K562 (cell line): ENCODE data around the gene LBHD1. TPM values are rescaled to one million over a fixed set of nuclear protein-coding genes. Genes with fewer than 3 reads are reported as not detected.

Experiments
- ATAC-seq: fragments of 200-7000 bp; cut with Tn5 transposase; 3 replicates; pipeline ENCODE4 v1.9.1; 2020; ENCODE audit warnings: moderate library complexity
- BruUV-seq: library from RNA; stranded (reverse); fragments of 400-500 nt; replicated peaks from 2 replicates; lab custom pipeline; 2021; lab: Mats Ljungman, UMichigan
- CTCF ChIA-PET: fragments of 300-600 bp; formaldehyde crosslinking; extraction: SDS; loops from one replicate; lab custom pipeline; 2021; ENCODE audit warnings: low intra/inter-chr PET ratio; lab: Yijun Ruan, JAX
- POLR2A ChIA-PET: fragments of 300-600, 350-650 bp; sonication (Branson Sonifier 250); formaldehyde crosslinking; extraction: SDS; loops from one replicate; lab custom pipeline; 2021; ENCODE audit warnings: antibody characterized with exemption, inconsistent platforms; lab: Yijun Ruan, JAX
- DNase-seq, 4 experiments: peaks; one replicate each; pipeline versions ENCODE4 v3.0.0 to v3.0.0-alpha.2; 2011 to 2018; ENCODE audit warnings: low spot score in 3 of 4, mixed read lengths in 3 of 4; ENCODE audit errors: extremely low read depth in 1 of 4
- FAIRE-seq: peaks from 2 replicates; lab custom pipeline; 2011; peaks lifted over from hg19 to GRCh38; lab: Jason Lieb, UNC
- H2AFZ ChIP-seq: 2 replicates; pipeline ENCODE4 v1.6.0; 2011; ENCODE audit warnings: low read depth, low read length, control low read depth, inconsistent platforms
- H3K27ac ChIP-seq: fragments of 200-600 bp; 3 replicates; pipeline ENCODE4 v1.8.0; 2011; ENCODE audit warnings: low read depth, mild to moderate bottlenecking, control low read depth, inconsistent platforms, low read length, moderate library complexity, mixed read lengths; ENCODE audit errors: extremely low read depth
- H3K27me3 ChIP-seq, 2 experiments: fragments of 300-600 bp in 1 of 2; 2 replicates in 1 of 2; 3 replicates in 1 of 2; pipeline versions ENCODE4 v1.6.0 to v1.8.0; 2011; ENCODE audit warnings: inconsistent platforms in 2 of 2, low read length in 2 of 2, mild to moderate bottlenecking in 1 of 2, mixed read lengths in 1 of 2, moderate library complexity in 1 of 2; ENCODE audit not compliant: control insufficient read depth in 2 of 2, insufficient read depth in 2 of 2
- H3K36me3 ChIP-seq: fragments of 300-600 bp; 3 replicates; pipeline ENCODE4 v1.8.0; 2011; ENCODE audit warnings: mild to moderate bottlenecking, low read length, inconsistent platforms; ENCODE audit not compliant: control insufficient read depth, insufficient read depth
- H3K4me1 ChIP-seq, 2 experiments: fragments of 200-600 bp in 1 of 2; replicated peaks in 1 of 2; 2 replicates in 1 of 2; 3 replicates in 1 of 2; pipeline versions ENCODE4 v1.5.1 to v1.8.0; 2011; ENCODE audit warnings: inconsistent platforms in 2 of 2, low read length in 2 of 2, mild to moderate bottlenecking in 1 of 2, mixed read lengths in 1 of 2, moderate library complexity in 1 of 2; ENCODE audit not compliant: control insufficient read depth in 2 of 2, insufficient read depth in 2 of 2
- H3K4me2 ChIP-seq: 2 replicates; pipeline ENCODE4 v1.6.1; 2011; ENCODE audit warnings: low read length, control low read depth, inconsistent platforms, mixed read lengths; ENCODE audit not compliant: insufficient read depth
- H3K4me3 ChIP-seq: fragments of 200-600 bp; sonication (generic), shearing (Covaris generic); 2 replicates; pipeline ENCODE4 v1.5.1; 2016; ENCODE audit warnings: control low read depth, inconsistent platforms
- H3K79me2 ChIP-seq: fragments of 200-600 bp; 3 replicates; pipeline ENCODE4 v1.8.0; 2011; ENCODE audit warnings: low read length, inconsistent platforms; ENCODE audit not compliant: control insufficient read depth, insufficient read depth
- H3K9ac ChIP-seq, 2 experiments: 2 replicates each; pipeline versions ENCODE4 v1.6.0 to v1.6.1; 2011; ENCODE audit warnings: low read depth in 2 of 2, low read length in 2 of 2, control low read depth in 1 of 2, inconsistent platforms in 1 of 2, mild to moderate bottlenecking in 1 of 2, mixed read lengths in 1 of 2; ENCODE audit not compliant: insufficient read depth in 1 of 2
- H3K9me1 ChIP-seq: one replicate; pipeline ENCODE4 v1.6.0; 2011; ENCODE audit warnings: inconsistent platforms, mild to moderate bottlenecking, low read length, moderate library complexity; ENCODE audit not compliant: control insufficient read depth, insufficient read depth
- H3K9me3 ChIP-seq: replicated peaks from 2 replicates; pipeline ENCODE4 v1.5.1; 2011; ENCODE audit warnings: low read depth, low read length, inconsistent platforms; ENCODE audit not compliant: control insufficient read depth, insufficient read depth
- H4K20me1 ChIP-seq: replicated peaks from 2 replicates; pipeline ENCODE4 v1.6.1; 2011; ENCODE audit warnings: low read length, inconsistent platforms, mixed read lengths; ENCODE audit not compliant: control insufficient read depth, insufficient read depth
- CXXC5 ChIP-seq: fragments of 250-450 bp; sonication (Bioruptor Pico); IDR thresholded peaks from 2 replicates; pipeline ENCODE4 v1.8.0; 2022; ENCODE audit warnings: inconsistent platforms, mild to moderate bottlenecking, moderate library complexity
- HNRNPL ChIP-seq: fragments of 200-400 bp; formaldehyde crosslinking; IDR thresholded peaks from 2 replicates; pipeline ENCODE4 v1.6.1; 2017; ENCODE audit warnings: low read depth, mild to moderate bottlenecking, low read length
- JUND ChIP-seq, 2 experiments: IDR thresholded peaks; 2 replicates in 1 of 2; 3 replicates in 1 of 2; pipeline ENCODE4 v1.6.1; 2011; ENCODE audit warnings: borderline replicate concordance in 2 of 2, low read depth in 2 of 2, low read length in 2 of 2, improper control_type of control experiment in 1 of 2, missing biosample characterization in 1 of 2, missing genetic modification characterization in 1 of 2, missing genetic modification reagents in 1 of 2
- TAF1 ChIP-seq: IDR thresholded peaks from 2 replicates; pipeline ENCODE4 v1.6.1; 2011; ENCODE audit warnings: mild to moderate bottlenecking, low read length, moderate library complexity; ENCODE audit not compliant: insufficient read depth, control insufficient read depth, severe bottlenecking; ENCODE audit errors: extremely low read depth
- ZBTB49 ChIP-seq: sonication (generic); formaldehyde crosslinking; IDR thresholded peaks from 2 replicates; pipeline ENCODE4 v1.8.0; 2022; ENCODE audit warnings: missing genetic modification reagents, mild to moderate bottlenecking, borderline replicate concordance
- ZNF133 ChIP-seq: fragments of 250-450 bp; sonication (Bioruptor Pico); IDR thresholded peaks from 2 replicates; pipeline ENCODE4 v1.4.0; 2020; ENCODE audit warnings: mild to moderate bottlenecking
- ZNF217 ChIP-seq: sonication (generic); formaldehyde crosslinking; IDR thresholded peaks from 2 replicates; pipeline ENCODE4 v1.8.0; 2022; ENCODE audit warnings: mild to moderate bottlenecking, missing genetic modification reagents
- ZNF263 ChIP-seq: sonication (generic); formaldehyde crosslinking; IDR thresholded peaks from 2 replicates; pipeline ENCODE4 v1.8.0; 2022; ENCODE audit warnings: mild to moderate bottlenecking, missing genetic modification reagents, borderline replicate concordance
- WGBS: fragments of 100-300 bp; shearing (Covaris generic); methylation state at CpG from one replicate; pipeline ENCODE4 v1.1.6; 2016; ENCODE audit warnings: low coverage, mixed read lengths; ENCODE audit not compliant: insufficient coverage; ENCODE audit errors: missing lambda C conversion rate; 5-methylcytosine and 5-hydroxymethylcytosine counted together
- in situ Hi-C: fragments of 300-500 bp; cut with MboI; formaldehyde crosslinking; loops from 4 replicates; pipeline ENCODE4 v1.15.0; 2018; ENCODE audit warnings: inconsistent platforms, mixed read lengths
- intact Hi-C: fragments of 100-400 bp; cut with micrococcal nuclease; formaldehyde crosslinking; loops from 2 replicates; pipeline ENCODE4 v1.14.2; 2022
- polyA plus RNA-seq, 8 experiments: library from polyadenylated mRNA; depleted of rRNA in 4 of 8; stranded (reverse) in 5 of 8; unstranded in 3 of 8; fragments of >200 nt; fragmentation: Nextera tagmentation in 2 of 8; fragmentation: Illumina TruSeq in 1 of 8; extraction: Ambion mirVana in 2 of 8; extraction: Trizol in 1 of 8; gene quantifications; 2 replicates each; pipeline versions ENCODE4 v1.2.1 to v1.2.3, GENCODE V29; 2011 to 2014; ENCODE audit warnings: inconsistent platforms in 1 of 8, missing spikeins in 1 of 8
- total RNA-seq, 7 experiments: library from RNA; depleted of rRNA in 6 of 7; stranded (reverse); fragments of >200 nt in 6 of 7; fragmentation: Illumina TruSeq in 2 of 7; extraction: Trizol in 2 of 7; gene quantifications; 2 replicates each; pipeline versions ENCODE4 v1.2.1 to v1.2.3, GENCODE V29; 2011 to 2021; ENCODE audit warnings: low replicate concordance in 1 of 7
- TF ChIP-seq, protein P1 (sequence below): fragments of 450-650 bp; formaldehyde crosslinking; IDR thresholded peaks from 2 replicates; pipeline ENCODE4 v1.4.0; 2022; ENCODE audit warnings: mild to moderate bottlenecking, moderate library complexity
- TF ChIP-seq, protein P2 (sequence below): fragments of 150-350 bp; conservative IDR thresholded peaks from 2 replicates; pipeline ENCODE4 v1.6.1; 2014; ENCODE audit warnings: low read length

The LBHD1 gene
- total and polyA plus RNA-seq, 9 of the 15 experiments (the other 6 are each of a cell fraction or from before 2014, with no cell fraction given): 2.6 to 28.0 (median 12.5) TPM

- ChIA-PET CTCF (no interaction called here), POLR2A (interaction anchor here (0.6 to 4.1 kb wide), 10 partner anchors 9 to 133 kb away, joined by 3 to 31 read pairs (median 5); partner anchors contain the start of genes C11orf98, CSKMT, HNRNPUL2 and TTC9C)
- H3K9me3 ChIP-seq: no peaks in the 10 kb centered on the region
- peaks cover 72% of the 10 kb centered on the region for H3K36me3 ChIP-seq
- WGBS: 64% methylated on average over 5 of the region's 5 CpGs
- peaks cover 4% of the 10 kb centered on the region for H4K20me1 ChIP-seq
- H3K27me3 ChIP-seq: no peaks in the 10 kb centered on the region
- H3K4me3 ChIP-seq: no peak overlapping the region
- peaks cover 22% of the 10 kb centered on the region for H3K79me2 ChIP-seq
- DNase-seq: peak in 1 of 4 experiments; percentile 46
- peak overlapping the region in 1 of 2 experiments; percentile 66; a peak in 1 of 4 replicates for H3K9ac ChIP-seq
- peaks cover 2% of the 10 kb centered on the region for H3K9me1 ChIP-seq
- in situ Hi-C loops (no loop called here), intact Hi-C loops (loop anchor here (5.0 kb wide), 1 partner anchor 311 kb away; no protein-coding TSS in a partner anchor)
- FAIRE-seq: no peak
- H3K27ac ChIP-seq: no peak overlapping the region; the same call in 2 of the 3 replicates
- no TSS peak for BruUV-seq
- H3K4me1 ChIP-seq: peaks cover 31 to 44% of the 10 kb centered on the region in 2 experiments
- TF ChIP-seq TAF1 (no peak), ZNF263 (CRISPR knock-in tag) (peak; percentile 66; the same call in 1 of the 2 replicates), JUND (IDR thresholded peaks at IDR 0.05; ENCODE audit: borderline replicate concordance, low read depth, low read length) (no peak), JUND (tag; IDR thresholded peaks at IDR 0.05; ENCODE audit: borderline replicate concordance, low read depth, low read length) (no peak), ZNF133 (CRISPR knock-in tag) (no peak), CXXC5 (CRISPR knock-in tag) (peak; percentile 47; the same call in 1 of the 2 replicates), HNRNPL (no peak), ZNF217 (CRISPR knock-in tag) (no peak), ZBTB49 (no peak)
- TF ChIP-seq, protein P1, sequence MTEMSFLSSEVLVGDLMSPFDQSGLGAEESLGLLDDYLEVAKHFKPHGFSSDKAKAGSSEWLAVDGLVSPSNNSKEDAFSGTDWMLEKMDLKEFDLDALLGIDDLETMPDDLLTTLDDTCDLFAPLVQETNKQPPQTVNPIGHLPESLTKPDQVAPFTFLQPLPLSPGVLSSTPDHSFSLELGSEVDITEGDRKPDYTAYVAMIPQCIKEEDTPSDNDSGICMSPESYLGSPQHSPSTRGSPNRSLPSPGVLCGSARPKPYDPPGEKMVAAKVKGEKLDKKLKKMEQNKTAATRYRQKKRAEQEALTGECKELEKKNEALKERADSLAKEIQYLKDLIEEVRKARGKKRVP (CRISPR knock-in tag): no peak
- TF ChIP-seq, protein P2, sequence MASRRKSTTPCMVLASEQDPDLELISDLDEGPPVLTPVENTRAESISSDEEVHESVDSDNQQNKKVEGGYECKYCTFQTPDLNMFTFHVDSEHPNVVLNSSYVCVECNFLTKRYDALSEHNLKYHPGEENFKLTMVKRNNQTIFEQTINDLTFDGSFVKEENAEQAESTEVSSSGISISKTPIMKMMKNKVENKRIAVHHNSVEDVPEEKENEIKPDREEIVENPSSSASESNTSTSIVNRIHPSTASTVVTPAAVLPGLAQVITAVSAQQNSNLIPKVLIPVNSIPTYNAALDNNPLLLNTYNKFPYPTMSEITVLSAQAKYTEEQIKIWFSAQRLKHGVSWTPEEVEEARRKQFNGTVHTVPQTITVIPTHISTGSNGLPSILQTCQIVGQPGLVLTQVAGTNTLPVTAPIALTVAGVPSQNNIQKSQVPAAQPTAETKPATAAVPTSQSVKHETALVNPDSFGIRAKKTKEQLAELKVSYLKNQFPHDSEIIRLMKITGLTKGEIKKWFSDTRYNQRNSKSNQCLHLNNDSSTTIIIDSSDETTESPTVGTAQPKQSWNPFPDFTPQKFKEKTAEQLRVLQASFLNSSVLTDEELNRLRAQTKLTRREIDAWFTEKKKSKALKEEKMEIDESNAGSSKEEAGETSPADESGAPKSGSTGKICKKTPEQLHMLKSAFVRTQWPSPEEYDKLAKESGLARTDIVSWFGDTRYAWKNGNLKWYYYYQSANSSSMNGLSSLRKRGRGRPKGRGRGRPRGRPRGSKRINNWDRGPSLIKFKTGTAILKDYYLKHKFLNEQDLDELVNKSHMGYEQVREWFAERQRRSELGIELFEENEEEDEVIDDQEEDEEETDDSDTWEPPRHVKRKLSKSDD: no peak
- no peak overlapping the region for H3K4me2 ChIP-seq
- H2AFZ ChIP-seq: no peak overlapping the region
- no peak for ATAC-seq
Observed at GRCh38 chr11:62708392-62708791, 36.3 kb upstream of the LBHD1 start.
